KBM-7 (cell line): ENCODE measurements around the gene TCEAL7.
"Not testable (repeated sequence)": the region's sequence is repeated elsewhere in the genome, so short reads cannot be mapped to it uniquely, and the experiment has no call there.

Experiments used
- DNase-seq: peaks from one replicate; pipeline ENCODE4 v3.0.0-alpha.2; 2015
- in situ Hi-C: fragments of 300-500 bp; cut with MboI; formaldehyde crosslinking; loops from 2 replicates; pipeline ENCODE4 v1.14.3; 2020; ENCODE audit warnings: low sequenced_read_pairs, low pct_unique_long_range_greater_than_20kb, mixed read lengths

The TCEAL7 gene

GRCh38 chrX:103329991-103330390 lies at the start of gene TCEAL7:
TCEAL7 (plus strand) TSS chrX:103330239; CDS start chrX:103331404, 1,165 bp downstream.
- in situ Hi-C loops: no loop called here

GRCh38 chrX:103293118-103293517 lies 36.9 kb upstream of the TCEAL7 start:
- DNase-seq: no peak
- in situ Hi-C loops: no loop called here

More at GRCh38 chrX:103329991-103330390, at the start of gene TCEAL7:
- no peak for DNase-seq

GRCh38 chrX:103304705-103305104 lies 25.3 kb upstream of the TCEAL7 start:
- in situ Hi-C loops: no loop called here
- no peak for DNase-seq

GRCh38 chrX:103305666-103306065 lies 24.4 kb upstream of the TCEAL7 start:
- in situ Hi-C loops: not testable (repeated sequence)

GRCh38 chrX:103309860-103310554 lies 20.0 kb upstream of the TCEAL7 start:
- in situ Hi-C loops: no loop called here
- no peak for DNase-seq

More at GRCh38 chrX:103305666-103306065, 24.4 kb upstream of the TCEAL7 start:
- DNase-seq: not testable (repeated sequence)

- DNase-seq: no peak
- in situ Hi-C loops: no loop called here
Observed at GRCh38 chrX:103310555-103311398, 19.3 kb upstream of the TCEAL7 start, which contains the start of gene BEX2. BEX2 (minus strand) TSS chrX:103310990; CDS start chrX:103309976, 1,014 bp downstream.

GRCh38 chrX:103311399-103311780 lies 18.6 kb upstream of the TCEAL7 start:
- in situ Hi-C loops: no loop called here

GRCh38 chrX:103330681-103331288 lies 746 bp downstream of the TCEAL7 start:
- in situ Hi-C loops: no loop called here
- no peak for DNase-seq

More at GRCh38 chrX:103311399-103311780, 18.6 kb upstream of the TCEAL7 start:
- DNase-seq: no peak

GRCh38 chrX:103338663-103339062 lies 8.6 kb downstream of the TCEAL7 start:
- no peak for DNase-seq
- in situ Hi-C loops: no loop called here

GRCh38 chrX:103343105-103343504 lies 13.1 kb downstream of the TCEAL7 start:
- in situ Hi-C loops: no loop called here
- DNase-seq: peak; percentile 51

- in situ Hi-C loops: no loop called here
- peak; percentile 4 for DNase-seq
Observed at GRCh38 chrX:103344606-103345005, 14.6 kb downstream of the TCEAL7 start.

- no peak for DNase-seq
- in situ Hi-C loops: no loop called here
Observed at GRCh38 chrX:103347682-103348397, 17.8 kb downstream of the TCEAL7 start.

GRCh38 chrX:103356130-103356798 lies 26.2 kb downstream of the TCEAL7 start, which contains the start of gene TCEAL9:
TCEAL9 (plus strand) TSS chrX:103356506; CDS start chrX:103357685, 1,179 bp downstream.
- DNase-seq: no peak
- in situ Hi-C loops: no loop called here

GRCh38 chrX:103356858-103357257 lies 26.8 kb downstream of the TCEAL7 start:
- in situ Hi-C loops: no loop called here
- no peak for DNase-seq

- in situ Hi-C loops: no loop called here
- DNase-seq: no peak
Observed at GRCh38 chrX:103357871-103358270, 27.8 kb downstream of the TCEAL7 start.

GRCh38 chrX:103359605-103360004 lies 29.6 kb downstream of the TCEAL7 start:
- in situ Hi-C loops, DNase-seq: not testable (repeated sequence)

- no peak for DNase-seq
- in situ Hi-C loops: no loop called here
Observed at GRCh38 chrX:103360092-103360491, 30.1 kb downstream of the TCEAL7 start.

GRCh38 chrX:103360916-103361315 lies 30.9 kb downstream of the TCEAL7 start:
- in situ Hi-C loops: no loop called here
- DNase-seq: no peak
